ENCODE results near the gene ANKRD27.
"Not testable (repeated sequence)": the region's sequence is repeated elsewhere in the genome, so short reads cannot be mapped to it uniquely, and the experiment has no call there.

Gene ANKRD27

GRCh38 chr19:32598022-32598421 lies 77.0 kb downstream of the ANKRD27 start:
- DNase-seq = no peak

DNA sequence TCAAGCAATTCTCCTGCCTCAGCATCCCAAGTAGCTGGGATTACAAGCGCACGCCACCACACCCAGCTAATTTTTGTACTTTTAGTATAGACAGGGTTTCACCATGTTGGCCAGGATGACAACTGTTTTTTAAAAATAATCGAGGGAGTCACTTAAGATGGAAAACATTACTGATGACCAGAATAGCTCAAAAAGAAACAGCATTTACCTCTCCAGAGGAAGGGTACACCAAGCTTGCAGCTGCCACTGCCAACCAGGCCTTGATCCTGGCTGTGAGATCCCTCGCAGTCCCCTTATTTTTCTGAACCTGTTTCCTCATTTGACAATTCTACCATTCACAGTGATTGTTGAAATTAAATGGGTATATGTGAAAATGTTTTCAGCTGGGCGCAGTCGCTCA lies 79.5 kb downstream of the ANKRD27 start:
- DNase-seq = no peak

- DNase-seq = no peak
These were observed 81.0 kb downstream of the ANKRD27 start for GRCh38 chr19:32594021-32594420.

GRCh38 chr19:32587747-32588504 lies 87.1 kb downstream of the ANKRD27 start:
- DNase-seq = not testable (repeated sequence)

GRCh38 chr19:32581705-32582179 lies 93.2 kb downstream of the ANKRD27 start:
- DNase-seq = no peak

DNA sequence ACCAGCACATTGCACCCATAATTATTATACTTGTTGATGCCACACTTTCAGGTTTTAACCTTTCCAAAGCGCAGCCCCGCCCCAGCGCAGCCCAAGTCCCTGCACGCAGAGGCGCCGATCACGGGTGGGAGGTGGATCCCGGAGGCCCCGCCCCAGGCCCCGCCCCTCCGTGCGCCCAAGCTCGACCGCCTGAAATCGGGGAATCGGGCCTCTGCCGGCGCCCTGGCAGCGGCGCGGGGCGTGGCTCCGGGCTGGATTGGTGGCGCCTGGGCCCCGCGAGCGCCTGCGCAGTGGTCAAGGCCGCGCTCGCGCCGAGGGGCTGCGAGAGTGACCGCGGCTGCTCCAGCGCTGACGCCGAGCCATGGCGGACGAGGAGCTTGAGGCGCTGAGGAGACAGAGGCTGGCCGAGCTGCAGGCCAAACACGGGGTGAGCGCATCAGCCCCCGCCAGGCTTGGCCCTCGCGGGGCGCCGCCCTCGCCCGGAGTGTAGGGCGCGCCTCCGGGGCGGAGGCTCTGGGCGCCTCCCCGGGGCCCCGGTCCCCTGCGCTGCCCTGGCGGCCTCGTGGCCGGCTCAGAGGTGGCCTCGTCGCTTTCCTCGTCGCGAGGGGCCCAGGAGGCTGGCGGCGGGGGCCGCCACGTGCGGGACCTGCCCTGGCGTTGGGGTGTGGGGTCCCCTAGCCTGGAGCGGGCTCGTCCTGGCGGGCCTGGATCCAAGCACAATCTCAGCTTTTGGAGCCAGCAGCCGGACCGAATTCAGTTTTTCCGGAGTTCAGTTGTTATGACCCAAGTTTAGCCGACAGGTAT lies 93.9 kb downstream of the ANKRD27 start, which contains the start of gene PDCD5:
TSS of gene PDCD5 (plus strand) at position 290 of the 804 bp plus-strand sequence. CDS start at position 362, 72 bp downstream.
- peak; percentile 98 for DNase-seq

- DNase-seq = no peak
These were observed 94.6 kb downstream of the ANKRD27 start for GRCh38 chr19:32580353-32580900.

DNA sequence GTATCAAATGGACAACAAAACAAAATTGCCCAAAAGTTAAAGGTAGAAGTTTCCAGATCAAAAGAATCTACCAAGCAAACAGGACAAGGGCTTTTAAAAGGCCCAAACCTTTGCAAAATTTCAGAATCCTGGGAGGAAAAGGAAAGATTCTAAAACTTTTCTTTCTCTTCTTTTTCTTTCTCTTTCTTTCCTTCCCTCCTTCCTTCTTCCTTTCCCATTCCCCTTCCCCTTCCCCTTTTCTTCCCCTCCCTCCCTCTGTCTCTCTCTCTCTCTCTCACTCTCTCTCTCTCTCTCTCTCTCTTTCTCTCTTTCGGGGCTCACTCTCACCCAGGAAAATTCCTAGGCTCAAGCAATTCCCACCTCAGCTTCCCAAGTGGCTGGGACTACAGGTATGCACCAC lies 98.2 kb downstream of the ANKRD27 start:
- no peak for DNase-seq

DNA sequence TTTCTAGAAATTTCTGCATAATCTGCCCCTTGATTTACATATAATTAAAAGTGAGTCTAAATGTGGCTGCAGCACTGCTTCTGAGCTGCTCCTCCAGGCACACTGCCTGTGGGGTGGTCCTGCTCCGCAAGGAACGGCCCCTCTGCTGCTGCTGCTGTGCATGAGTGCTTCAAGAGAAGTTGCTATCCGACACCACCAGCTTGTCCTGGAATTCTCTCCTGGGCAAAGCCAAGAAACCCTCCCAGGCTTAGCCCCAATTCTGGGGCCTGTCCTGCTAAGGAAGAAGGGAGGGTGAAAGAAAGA lies 101.5 kb downstream of the ANKRD27 start:
- no peak for DNase-seq

DNA sequence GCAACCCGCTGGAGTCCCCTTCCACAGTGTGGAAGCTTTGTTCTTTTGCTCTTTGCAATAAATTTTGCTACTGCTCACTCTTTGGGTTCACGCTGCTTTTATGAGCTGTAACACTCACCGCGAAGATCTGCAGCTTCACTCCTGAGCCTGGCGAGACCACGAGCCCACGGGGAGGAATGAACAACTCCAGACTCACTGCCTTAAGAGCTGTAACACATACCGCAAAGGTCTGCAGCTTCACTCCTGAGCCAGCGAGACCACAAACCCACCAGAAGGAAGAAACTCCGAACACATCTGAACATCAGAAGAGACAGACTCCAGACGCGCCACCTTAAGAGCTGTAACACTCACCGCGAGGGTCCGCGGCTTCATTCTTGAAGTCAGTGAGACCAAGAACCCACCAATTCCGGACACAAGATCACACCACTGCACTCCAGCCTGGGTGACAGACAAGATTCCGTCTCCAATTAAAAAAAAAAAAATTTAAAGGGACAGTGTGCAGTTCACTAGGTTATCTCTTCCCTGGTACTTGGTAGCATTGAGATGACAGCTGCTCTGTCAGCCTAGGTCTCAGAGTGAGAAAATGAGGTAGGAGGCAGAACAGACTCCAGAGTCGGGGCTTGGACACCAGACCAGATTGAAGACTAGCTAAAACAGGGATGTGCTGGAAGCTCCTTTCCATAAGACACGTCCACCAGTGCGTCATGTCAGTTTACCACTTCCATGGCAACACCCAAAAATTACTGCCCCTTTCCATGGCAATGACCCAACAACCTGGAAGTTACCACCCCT lies 102.1 kb downstream of the ANKRD27 start:
- DNase-seq = not testable (repeated sequence)

GRCh38 chr19:32571471-32572075 lies 103.4 kb downstream of the ANKRD27 start:
- not testable (repeated sequence) for DNase-seq

GRCh38 chr19:32570081-32570785 lies 104.7 kb downstream of the ANKRD27 start:
- DNase-seq = no peak

GRCh38 chr19:32567486-32567885 lies 107.5 kb downstream of the ANKRD27 start:
- no peak for DNase-seq

DNA sequence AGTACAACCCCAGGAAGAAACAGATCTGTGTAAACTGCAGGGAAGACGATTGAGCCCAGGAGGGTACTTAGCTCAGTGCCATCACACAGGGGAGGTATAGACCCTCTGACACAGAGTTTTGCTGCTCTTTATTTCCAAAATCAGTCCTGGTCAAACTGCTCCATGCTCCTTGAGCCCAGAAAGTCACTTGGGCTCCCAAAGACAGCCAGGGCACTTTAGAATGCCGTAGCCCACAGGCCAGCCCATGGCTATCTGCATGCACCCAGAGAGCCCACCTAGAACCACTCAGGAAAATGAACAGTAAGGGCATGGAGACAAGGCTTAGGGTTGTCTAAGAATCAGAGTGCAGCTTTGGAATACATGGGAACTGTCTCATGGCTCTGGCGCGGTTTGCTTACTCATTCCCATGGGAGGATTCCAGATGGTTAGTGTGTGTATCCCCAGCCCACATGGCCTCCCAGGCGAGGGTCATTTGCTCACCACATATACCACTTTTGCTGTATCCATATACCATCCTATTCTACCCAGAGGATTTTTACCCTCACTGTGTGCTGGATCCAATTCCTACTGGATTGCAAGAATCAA lies 108.6 kb downstream of the ANKRD27 start:
- no peak for DNase-seq

GRCh38 chr19:32563761-32564160 lies 111.2 kb downstream of the ANKRD27 start:
- no peak for DNase-seq

GRCh38 chr19:32558607-32559228 lies 116.3 kb downstream of the ANKRD27 start:
- DNase-seq = no peak

DNA sequence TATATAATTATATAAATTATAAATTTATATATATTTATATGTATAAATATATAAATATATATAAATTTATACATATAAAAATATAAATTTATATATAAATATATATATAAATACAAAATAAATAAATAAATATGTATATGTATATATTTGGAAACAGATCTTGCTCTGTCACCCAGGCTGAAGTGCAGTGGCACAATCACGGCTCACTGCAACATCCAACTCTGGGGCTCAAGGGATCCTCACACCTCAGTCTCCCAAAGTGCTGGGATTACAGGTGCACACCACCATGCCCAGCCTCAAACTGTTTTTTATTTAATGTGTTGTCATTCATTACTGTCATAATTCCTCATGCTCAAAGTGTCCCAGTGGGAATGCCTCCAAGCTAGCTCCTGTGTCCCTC lies 119.2 kb downstream of the ANKRD27 start:
- no peak for DNase-seq

- DNase-seq = no peak
These were observed 124.3 kb downstream of the ANKRD27 start for GRCh38 chr19:32550666-32551065.

Measured in stimulated activated CD4-positive, alpha-beta T cell treated with anti-CD3 and anti-CD28 coated beads, Interleukin-12 subunit alpha, Interleukin-12 subunit beta, amount 100 ng/mL, for 4 hours (primary cell).